ENCODE results near the gene MBTPS1.

DNA sequence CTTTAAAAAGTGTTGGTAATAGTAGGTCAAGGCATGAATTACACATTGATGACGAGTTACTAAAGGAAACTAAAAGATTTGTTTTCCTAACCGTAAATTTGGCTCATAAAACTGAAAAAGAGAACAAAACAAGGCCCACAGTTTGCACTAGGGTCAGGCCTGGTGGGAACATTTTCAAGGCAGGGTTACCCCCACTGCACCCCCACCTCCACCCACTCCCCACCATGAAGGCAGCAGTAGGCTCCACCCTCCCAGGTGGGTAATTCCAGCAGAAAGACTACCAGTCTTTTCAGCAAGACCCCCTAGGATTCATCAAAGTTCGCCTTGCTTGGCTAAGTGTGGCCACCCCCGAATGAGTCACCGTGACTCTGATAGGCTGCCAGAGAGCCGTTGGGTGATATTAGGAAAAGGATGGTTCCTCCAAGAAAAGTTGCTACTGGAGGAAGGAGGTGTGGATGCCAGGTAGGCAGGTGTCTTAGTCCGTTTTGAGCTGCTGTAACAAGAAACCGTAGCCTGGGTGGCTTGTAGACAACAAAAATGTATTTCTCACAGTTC, 37.0 kb upstream of the MBTPS1 start:
- TF ChIP-seq, protein P1, sequence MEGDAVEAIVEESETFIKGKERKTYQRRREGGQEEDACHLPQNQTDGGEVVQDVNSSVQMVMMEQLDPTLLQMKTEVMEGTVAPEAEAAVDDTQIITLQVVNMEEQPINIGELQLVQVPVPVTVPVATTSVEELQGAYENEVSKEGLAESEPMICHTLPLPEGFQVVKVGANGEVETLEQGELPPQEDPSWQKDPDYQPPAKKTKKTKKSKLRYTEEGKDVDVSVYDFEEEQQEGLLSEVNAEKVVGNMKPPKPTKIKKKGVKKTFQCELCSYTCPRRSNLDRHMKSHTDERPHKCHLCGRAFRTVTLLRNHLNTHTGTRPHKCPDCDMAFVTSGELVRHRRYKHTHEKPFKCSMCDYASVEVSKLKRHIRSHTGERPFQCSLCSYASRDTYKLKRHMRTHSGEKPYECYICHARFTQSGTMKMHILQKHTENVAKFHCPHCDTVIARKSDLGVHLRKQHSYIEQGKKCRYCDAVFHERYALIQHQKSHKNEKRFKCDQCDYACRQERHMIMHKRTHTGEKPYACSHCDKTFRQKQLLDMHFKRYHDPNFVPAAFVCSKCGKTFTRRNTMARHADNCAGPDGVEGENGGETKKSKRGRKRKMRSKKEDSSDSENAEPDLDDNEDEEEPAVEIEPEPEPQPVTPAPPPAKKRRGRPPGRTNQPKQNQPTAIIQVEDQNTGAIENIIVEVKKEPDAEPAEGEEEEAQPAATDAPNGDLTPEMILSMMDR (IDR thresholded peaks at IDR 0.05) = no peak
- TF ChIP-seq POLR2A (IDR thresholded peaks at IDR 0.05) = no peak

All from esophagus squamous epithelium (tissue), 4 donors.